CD4-positive, alpha-beta T cell (primary cell): ENCODE results near the gene MEF2A. TPM values are rescaled to one million over a fixed set of nuclear protein-coding genes. Genes with fewer than 3 reads are reported as not detected.

Experiments
- ATAC-seq: fragments of 200-7000 bp; cut with Tn5 transposase; one replicate; pipeline ENCODE4 v1.10.0; 2022; ENCODE audit warnings: mild to moderate bottlenecking; ENCODE audit not compliant: poor library complexity
- CTCF ChIA-PET: fragments of 350-600 bp; sonication (Branson Sonifier 250); formaldehyde crosslinking; loops from one replicate; lab custom pipeline; 2021; ENCODE audit warnings: antibody characterized with exemption, inconsistent platforms; lab: Charles Lee
- POLR2A ChIA-PET: fragments of 350-600 bp; sonication (Branson Sonifier 250); formaldehyde crosslinking; loops from one replicate; lab custom pipeline; 2021; ENCODE audit warnings: antibody characterized with exemption, inconsistent platforms; lab: Charles Lee
- DNase-seq, 14 experiments: peaks; one replicate each; pipeline ENCODE4 v3.0.0-alpha.2; 2013 to 2020; ENCODE audit warnings: mixed read lengths in 2 of 14
- H3K27ac ChIP-seq, 2 donors: one replicate each; pipeline versions ENCODE4 v1.5.1 to v1.7.0; 2013; ENCODE audit warnings: low read length in 2 of 2, low read depth in 1 of 2, mild to moderate bottlenecking in 1 of 2
- H3K27me3 ChIP-seq, 2 experiments: 1 replicate in 1 of 2; 2 replicates in 1 of 2; pipeline versions ENCODE4 v1.6.1 to v1.7.0; 2013; ENCODE audit warnings: low read length in 2 of 2, control low read depth in 1 of 2, mild to moderate bottlenecking in 1 of 2, moderate library complexity in 1 of 2; ENCODE audit not compliant: insufficient read depth in 2 of 2, control insufficient read depth in 1 of 2
- H3K36me3 ChIP-seq: one replicate; pipeline ENCODE4 v1.6.1; 2013; ENCODE audit warnings: low read length, control low read depth; ENCODE audit not compliant: insufficient read depth
- H3K4me1 ChIP-seq: one replicate; pipeline ENCODE4 v1.6.1; 2013; ENCODE audit warnings: low read length, control low read depth; ENCODE audit not compliant: insufficient read depth
- H3K4me3 ChIP-seq: one replicate; pipeline ENCODE4 v1.5.1; 2013; ENCODE audit warnings: mild to moderate bottlenecking, low read length, moderate library complexity
- H3K9me3 ChIP-seq, 2 experiments: 1 replicate in 1 of 2; 2 replicates in 1 of 2; pipeline versions ENCODE4 v1.6.1 to v1.7.0; 2013; ENCODE audit warnings: low read length in 2 of 2, mild to moderate bottlenecking in 2 of 2, control low read depth in 1 of 2, moderate library complexity in 1 of 2; ENCODE audit not compliant: control insufficient read depth in 1 of 2, insufficient read depth in 1 of 2
- H3K27ac Mint-ChIP-seq: one replicate; pipeline ENCODE4 v1.8.0; 2020; ENCODE audit warnings: mixed read lengths
- H3K27me3 Mint-ChIP-seq: one replicate; pipeline ENCODE4 v1.8.0; 2021; ENCODE audit warnings: mixed read lengths
- H3K36me3 Mint-ChIP-seq: one replicate; pipeline ENCODE4 v1.8.0; 2021; ENCODE audit warnings: low read depth, mixed read lengths
- H3K4me1 Mint-ChIP-seq: one replicate; pipeline ENCODE4 v1.8.0; 2021; ENCODE audit warnings: low read depth, mixed read lengths
- H3K4me3 Mint-ChIP-seq: one replicate; pipeline ENCODE4 v1.8.0; 2020; ENCODE audit warnings: mild to moderate bottlenecking, mixed read lengths
- H3K9me3 Mint-ChIP-seq: one replicate; pipeline ENCODE4 v1.8.0; 2020; ENCODE audit warnings: mixed read lengths
- intact Hi-C, 2 experiments: fragments of 100-400 bp; cut with DNase I in 1 of 2; cut with micrococcal nuclease in 1 of 2; formaldehyde crosslinking; loops; one replicate each; pipeline versions ENCODE4 v1.15.1 to v1.9.0; 2023 to 2025; cut with DNase I, micrococcal nuclease
- total RNA-seq, 174 experiments: library from RNA in 2 of 174; stranded (reverse) in 2 of 174; gene quantifications; one replicate each; pipeline ENCODE4 v1.2.3 and lab custom pipeline; 2021 to 2026
- TF ChIP-seq, protein P1 (sequence below): fragments of 200-600 bp; IDR thresholded peaks from one replicate; pipeline ENCODE4 v1.8.0; 2022; ENCODE audit warnings: antibody characterized with exemption, mild to moderate bottlenecking

MEF2A gene
- total RNA-seq, 2 experiments from 2014 or later: 23.2 to 24.9 TPM

GRCh38 chr15:99763827-99764226, 198.0 kb downstream of the MEF2A start:
- Mint-ChIP-seq H3K4me3 (no peak overlapping the region), H3K36me3 (no peaks in the 10 kb centered on the region), H3K27me3 (no peaks in the 10 kb centered on the region), H3K27ac (no peak overlapping the region), H3K4me1 (no peaks in the 10 kb centered on the region), H3K9me3 (no peaks in the 10 kb centered on the region)
- H3K9me3 ChIP-seq: no peaks in the 10 kb centered on the region
- ATAC-seq: no peak
- no peaks in the 10 kb centered on the region for H3K4me1 ChIP-seq
- H3K27ac ChIP-seq: no peak overlapping the region
- ChIA-PET CTCF (no interaction called here), POLR2A (no interaction called here)
- H3K36me3 ChIP-seq: no peaks in the 10 kb centered on the region
- TF ChIP-seq, protein P1, sequence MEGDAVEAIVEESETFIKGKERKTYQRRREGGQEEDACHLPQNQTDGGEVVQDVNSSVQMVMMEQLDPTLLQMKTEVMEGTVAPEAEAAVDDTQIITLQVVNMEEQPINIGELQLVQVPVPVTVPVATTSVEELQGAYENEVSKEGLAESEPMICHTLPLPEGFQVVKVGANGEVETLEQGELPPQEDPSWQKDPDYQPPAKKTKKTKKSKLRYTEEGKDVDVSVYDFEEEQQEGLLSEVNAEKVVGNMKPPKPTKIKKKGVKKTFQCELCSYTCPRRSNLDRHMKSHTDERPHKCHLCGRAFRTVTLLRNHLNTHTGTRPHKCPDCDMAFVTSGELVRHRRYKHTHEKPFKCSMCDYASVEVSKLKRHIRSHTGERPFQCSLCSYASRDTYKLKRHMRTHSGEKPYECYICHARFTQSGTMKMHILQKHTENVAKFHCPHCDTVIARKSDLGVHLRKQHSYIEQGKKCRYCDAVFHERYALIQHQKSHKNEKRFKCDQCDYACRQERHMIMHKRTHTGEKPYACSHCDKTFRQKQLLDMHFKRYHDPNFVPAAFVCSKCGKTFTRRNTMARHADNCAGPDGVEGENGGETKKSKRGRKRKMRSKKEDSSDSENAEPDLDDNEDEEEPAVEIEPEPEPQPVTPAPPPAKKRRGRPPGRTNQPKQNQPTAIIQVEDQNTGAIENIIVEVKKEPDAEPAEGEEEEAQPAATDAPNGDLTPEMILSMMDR: no peak
- no peak overlapping the region for H3K4me3 ChIP-seq
- intact Hi-C loops: no loop called here
- no peak for DNase-seq
- no peaks in the 10 kb centered on the region for H3K27me3 ChIP-seq

GRCh38 chr15:99764522-99764921, 198.7 kb downstream of the MEF2A start:
- ATAC-seq: no peak
- Histone ChIP-seq H3K9me3 (no peaks in the 10 kb centered on the region), H3K27me3 (no peaks in the 10 kb centered on the region), H3K4me3 (no peak overlapping the region), H3K4me1 (no peaks in the 10 kb centered on the region), H3K36me3 (no peaks in the 10 kb centered on the region), H3K27ac (no peak overlapping the region)
- Mint-ChIP-seq H3K27ac (no peak overlapping the region), H3K9me3 (no peaks in the 10 kb centered on the region), H3K4me3 (no peak overlapping the region), H3K27me3 (no peaks in the 10 kb centered on the region), H3K36me3 (no peaks in the 10 kb centered on the region), H3K4me1 (no peaks in the 10 kb centered on the region)
- TF ChIP-seq, protein P1: no peak
- ChIA-PET POLR2A (no interaction called here), CTCF (no interaction called here)
- intact Hi-C loops: no loop called here
- no peak for DNase-seq

Other genes with a start within 250 kb of the MEF2A start
- 10 to 100 TPM; 12.9 to 13.0 TPM for gene LYSMD4, start 167.5 kb downstream of the MEF2A start, total RNA-seq